Cardiac fibroblast (primary cell): ENCODE data around the gene MYH10.

Experiments used
- DNase-seq, 2 donors: peaks; one replicate each; pipeline versions ENCODE4 v3.0.0 to v3.0.0-alpha.2; 2010; ENCODE audit warnings: low read depth in 2 of 2
- H3K4me3 ChIP-seq, 2 donors: replicated peaks in 1 of 2; 1 replicate in 1 of 2; 2 replicates in 1 of 2; pipeline ENCODE4 v1.5.1; 2011; ENCODE audit warnings: low read depth in 2 of 2, low read length in 2 of 2, mild to moderate bottlenecking in 2 of 2, moderate library complexity in 1 of 2
- TF ChIP-seq, protein P1 (sequence below): IDR thresholded peaks from one replicate; pipeline ENCODE4 v1.5.1; 2011; ENCODE audit warnings: low read depth, mild to moderate bottlenecking, low read length, inconsistent platforms

MYH10 gene

DNA sequence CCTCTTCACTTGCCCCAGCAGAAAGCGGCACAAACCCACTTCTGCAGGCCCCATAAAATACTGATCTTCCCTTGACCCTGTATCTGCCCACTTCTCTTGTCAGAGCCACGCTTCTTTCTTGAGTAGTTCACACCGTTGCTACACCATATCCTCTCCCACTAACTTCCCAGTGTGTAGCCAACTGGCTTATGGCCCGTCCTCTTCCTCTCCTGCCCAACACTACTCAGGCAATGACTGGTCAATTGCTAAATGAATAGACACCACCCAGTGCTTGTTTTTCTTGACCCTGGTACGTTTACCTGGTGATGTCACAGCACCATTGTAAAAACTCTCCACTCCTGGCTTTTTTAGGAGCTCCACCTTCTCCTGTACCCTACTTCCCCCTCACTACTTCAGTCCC is 107.9 kb downstream of the MYH10 start:
- H3K4me3 ChIP-seq, result no peak overlapping the region
- peak in 1 of 2 donors; percentile 21 for DNase-seq
- TF ChIP-seq, protein P1, sequence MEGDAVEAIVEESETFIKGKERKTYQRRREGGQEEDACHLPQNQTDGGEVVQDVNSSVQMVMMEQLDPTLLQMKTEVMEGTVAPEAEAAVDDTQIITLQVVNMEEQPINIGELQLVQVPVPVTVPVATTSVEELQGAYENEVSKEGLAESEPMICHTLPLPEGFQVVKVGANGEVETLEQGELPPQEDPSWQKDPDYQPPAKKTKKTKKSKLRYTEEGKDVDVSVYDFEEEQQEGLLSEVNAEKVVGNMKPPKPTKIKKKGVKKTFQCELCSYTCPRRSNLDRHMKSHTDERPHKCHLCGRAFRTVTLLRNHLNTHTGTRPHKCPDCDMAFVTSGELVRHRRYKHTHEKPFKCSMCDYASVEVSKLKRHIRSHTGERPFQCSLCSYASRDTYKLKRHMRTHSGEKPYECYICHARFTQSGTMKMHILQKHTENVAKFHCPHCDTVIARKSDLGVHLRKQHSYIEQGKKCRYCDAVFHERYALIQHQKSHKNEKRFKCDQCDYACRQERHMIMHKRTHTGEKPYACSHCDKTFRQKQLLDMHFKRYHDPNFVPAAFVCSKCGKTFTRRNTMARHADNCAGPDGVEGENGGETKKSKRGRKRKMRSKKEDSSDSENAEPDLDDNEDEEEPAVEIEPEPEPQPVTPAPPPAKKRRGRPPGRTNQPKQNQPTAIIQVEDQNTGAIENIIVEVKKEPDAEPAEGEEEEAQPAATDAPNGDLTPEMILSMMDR, result no peak

GRCh38 chr17:8520981-8521380 is 109.5 kb downstream of the MYH10 start:
- H3K4me3 ChIP-seq, result no peak overlapping the region
- DNase-seq, result no peak
- TF ChIP-seq, protein P1, result no peak

DNA sequence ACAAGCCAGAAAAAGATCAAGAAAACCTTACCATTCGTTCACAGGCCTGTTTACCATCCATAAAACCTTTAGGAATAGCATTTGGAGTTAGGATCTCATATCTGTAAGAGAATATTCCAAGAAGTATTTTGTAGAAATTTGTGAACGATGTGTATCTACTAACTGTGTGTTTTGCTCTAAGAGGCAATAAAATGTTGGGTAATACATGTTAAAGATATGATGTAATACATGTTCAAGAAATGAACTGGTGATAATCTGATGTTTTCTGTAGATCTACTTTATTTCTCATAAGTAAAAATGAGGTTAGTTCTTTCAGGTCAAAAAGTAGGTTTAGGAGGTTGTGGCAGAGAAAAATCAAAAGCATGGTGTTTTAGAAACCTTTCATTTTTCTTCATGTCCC is 111.7 kb downstream of the MYH10 start:
- H3K4me3 ChIP-seq, result no peak overlapping the region
- DNase-seq, result no peak
- TF ChIP-seq, protein P1, result no peak

DNA sequence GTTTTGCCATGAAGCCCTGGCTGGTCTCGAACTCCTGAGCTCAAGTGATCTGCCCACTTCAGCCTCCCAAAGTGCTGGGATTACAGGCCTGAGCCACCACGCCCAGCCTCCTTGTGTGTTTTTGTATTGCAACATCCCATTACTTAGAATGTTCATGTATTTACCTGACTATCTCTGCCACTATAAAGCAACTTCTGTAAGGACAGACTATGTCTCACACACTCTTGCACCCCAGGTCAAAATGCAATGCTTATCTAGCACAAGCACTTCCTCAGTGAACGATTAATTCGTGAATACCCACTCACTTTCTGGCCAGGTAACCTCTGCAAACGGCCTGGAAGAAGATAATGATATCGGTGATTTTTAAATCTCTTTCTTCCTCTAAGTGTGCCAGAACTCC is 112.2 kb downstream of the MYH10 start:
- no peak overlapping the region for H3K4me3 ChIP-seq
- TF ChIP-seq, protein P1, result no peak
- no peak for DNase-seq

DNA sequence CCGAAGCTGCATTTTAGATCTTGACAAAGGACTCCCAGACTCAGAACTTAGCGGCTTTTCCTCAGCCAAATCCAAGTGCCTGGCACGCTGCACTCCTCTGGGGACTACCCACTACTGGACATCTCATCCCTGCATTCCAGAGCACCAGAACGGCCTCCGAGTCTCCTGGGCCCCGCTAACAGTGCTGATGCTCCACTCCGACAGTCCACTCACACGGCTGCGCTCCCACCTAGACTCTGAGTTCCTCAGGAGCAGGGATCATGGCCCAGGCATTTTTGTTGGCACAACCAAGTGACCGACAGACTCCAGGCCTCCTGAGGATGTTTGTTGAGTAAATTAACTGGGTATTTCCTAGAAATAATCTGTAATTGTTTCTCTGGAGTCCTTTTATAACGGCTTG is 115.7 kb downstream of the MYH10 start:
- TF ChIP-seq, protein P1, result no peak
- no peak for DNase-seq
- no peak overlapping the region for H3K4me3 ChIP-seq

- H3K4me3 ChIP-seq, result no peak overlapping the region
- TF ChIP-seq, protein P1, result no peak
These were observed 124.4 kb downstream of the MYH10 start for GRCh38 chr17:8506145-8506544.

DNA sequence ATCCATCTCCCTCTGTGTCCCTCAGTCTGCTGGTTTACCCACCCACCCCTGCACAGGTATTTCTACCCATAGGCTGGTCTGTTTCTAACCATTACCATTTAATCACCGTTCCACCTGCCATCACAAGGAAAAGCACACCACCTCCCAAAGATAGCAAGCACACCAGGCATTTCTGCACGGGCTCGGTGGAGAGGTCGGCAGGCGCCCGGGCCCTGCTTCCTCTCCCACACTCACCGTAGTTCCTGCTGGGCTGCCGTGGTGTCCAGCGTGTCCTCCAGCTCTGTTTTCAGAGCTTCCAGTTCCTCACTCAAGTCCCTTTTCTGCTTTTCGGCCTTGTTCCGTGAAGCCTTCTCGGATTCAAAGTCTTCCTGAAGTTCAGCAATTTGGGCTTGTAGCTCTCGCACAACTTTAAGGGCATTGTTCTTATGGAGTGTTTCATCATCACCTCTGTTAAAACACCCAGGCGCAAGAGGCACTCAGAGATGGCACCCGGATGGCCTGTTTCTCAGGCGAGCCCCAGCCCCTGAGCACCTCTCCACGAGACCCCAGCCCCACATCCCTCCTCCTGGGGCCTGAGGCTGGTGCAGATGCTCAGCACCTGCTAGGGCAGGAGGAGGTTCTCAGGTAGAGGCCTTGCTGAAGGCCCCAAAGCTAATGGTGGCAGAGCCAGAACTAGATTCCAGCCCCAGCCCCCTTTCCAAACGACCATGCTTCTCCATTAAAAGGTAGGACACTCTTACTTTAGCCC is 125.9 kb downstream of the MYH10 start:
- TF ChIP-seq, protein P1, result no peak
- DNase-seq, result no peak
- H3K4me3 ChIP-seq, result no peak overlapping the region

More at GRCh38 chr17:8506145-8506544, 124.4 kb downstream of the MYH10 start:
- no peak for DNase-seq
